HL-60 (cell line): ENCODE measurements around the gene CCL26.

Source experiments
- DNase-seq, 2 experiments: peaks; one replicate each; pipeline ENCODE4 v3.0.0-alpha.2; 2010 to 2020; ENCODE audit warnings: low read depth in 1 of 2, low spot score in 1 of 2
- H3K27ac ChIP-seq: fragments of 250-450 bp; sonication (Bioruptor Pico); replicated peaks from 2 replicates; pipeline ENCODE4 v1.5.1; 2020; ENCODE audit warnings: mild to moderate bottlenecking, moderate library complexity
- H3K27me3 ChIP-seq: fragments of 250-450 bp; sonication (Bioruptor Pico); 2 replicates; pipeline ENCODE4 v1.5.1; 2021; ENCODE audit warnings: mild to moderate bottlenecking, moderate library complexity; ENCODE audit not compliant: insufficient read depth, poor library complexity, severe bottlenecking
- H3K4me3 ChIP-seq: replicated peaks from 2 replicates; pipeline ENCODE4 v1.5.1; 2011; ENCODE audit warnings: mild to moderate bottlenecking, control low read depth, low read length; ENCODE audit not compliant: insufficient read depth
- CTCF ChIP-seq: IDR thresholded peaks from one replicate; pipeline ENCODE4 v1.5.1; 2011; ENCODE audit warnings: low read length, control low read depth, inconsistent platforms; ENCODE audit not compliant: insufficient read depth
- GABPA ChIP-seq: IDR thresholded peaks from 2 replicates; pipeline ENCODE4 v1.6.1; 2012; ENCODE audit warnings: low read depth
- POLR2AphosphoS5 ChIP-seq: IDR thresholded peaks from 2 replicates; pipeline ENCODE4 v1.6.1; 2012; ENCODE audit warnings: low read depth
- REST ChIP-seq: IDR thresholded peaks from 2 replicates; pipeline ENCODE4 v1.6.1; 2012; ENCODE audit warnings: low read depth; ENCODE audit not compliant: insufficient replicate concordance
- SPI1 ChIP-seq: IDR thresholded peaks from 2 replicates; pipeline ENCODE4 v1.6.1; 2012; ENCODE audit warnings: low read depth, mild to moderate bottlenecking, borderline replicate concordance

Gene CCL26

GRCh38 chr7:75807452-75807851 lies 35.4 kb upstream of the CCL26 start:
- no peak overlapping the region for H3K27ac ChIP-seq
- TF ChIP-seq GABPA: no peak
- TF ChIP-seq SPI1: no peak
- no peak for TF ChIP-seq POLR2AphosphoS5
- TF ChIP-seq CTCF: no peak
- no peak for TF ChIP-seq REST
- no peaks in the 10 kb centered on the region for H3K27me3 ChIP-seq
- H3K4me3 ChIP-seq: no peak overlapping the region
- no peak for DNase-seq

GRCh38 chr7:75806560-75807307 lies 34.7 kb upstream of the CCL26 start:
- Histone ChIP-seq H3K27me3 (no peaks in the 10 kb centered on the region), H3K27ac (no peak overlapping the region), H3K4me3 (no peak overlapping the region)
- no peak for DNase-seq
- no peak for TF ChIP-seq SPI1
- no peak for TF ChIP-seq CTCF
- TF ChIP-seq REST: no peak
- no peak for TF ChIP-seq POLR2AphosphoS5

GRCh38 chr7:75804705-75805104 lies 32.7 kb upstream of the CCL26 start:
- no peak for TF ChIP-seq POLR2AphosphoS5
- TF ChIP-seq REST: no peak
- no peak for TF ChIP-seq GABPA
- no peak for TF ChIP-seq CTCF
- TF ChIP-seq SPI1: no peak
- Histone ChIP-seq H3K27me3 (no peaks in the 10 kb centered on the region), H3K4me3 (no peak overlapping the region), H3K27ac (no peak overlapping the region)
- no peak for DNase-seq
